HG03103 (cell line): ENCODE measurements around the gene FITM1.
A peak's percentile ranks its signal among the peaks of the same experiment; 100 is the strongest.
"Not testable (repeated sequence)": the region's sequence is repeated elsewhere in the genome, so short reads cannot be mapped to it uniquely, and the experiment has no call there.

Source experiments
- ATAC-seq: cut with Tn5 transposase; IDR thresholded peaks from one replicate; pipeline ENCODE4 v1.9.1; 2021; ENCODE audit warnings: low read depth; ENCODE audit not compliant: unreplicated experiment

Gene FITM1

GRCh38 chr14:24096545-24097181, 33.8 kb upstream of the FITM1 start:
- no peak for ATAC-seq

- no peak for ATAC-seq
These were observed 32.1 kb upstream of the FITM1 start for GRCh38 chr14:24098229-24098926.

GRCh38 chr14:24098927-24099813, 31.3 kb upstream of the FITM1 start:
- no peak for ATAC-seq

- no peak for ATAC-seq
These were observed 30.1 kb upstream of the FITM1 start for GRCh38 chr14:24100197-24100981.

GRCh38 chr14:24100982-24101494, 29.4 kb upstream of the FITM1 start:
- ATAC-seq: no peak

- no peak for ATAC-seq
These were observed 28.0 kb upstream of the FITM1 start for GRCh38 chr14:24102357-24103048.

GRCh38 chr14:24103451-24103850, 27.0 kb upstream of the FITM1 start:
- ATAC-seq: no peak

- not testable (repeated sequence) for ATAC-seq
These were observed 24.7 kb upstream of the FITM1 start for GRCh38 chr14:24105609-24106239.

- no peak for ATAC-seq
These were observed 23.7 kb upstream of the FITM1 start for GRCh38 chr14:24106672-24107271.

- ATAC-seq: peak; percentile 9
These were observed 22.1 kb upstream of the FITM1 start for GRCh38 chr14:24108336-24108874.

- no peak for ATAC-seq
These were observed 20.4 kb upstream of the FITM1 start for GRCh38 chr14:24110060-24110459.

GRCh38 chr14:24110523-24110922, 19.9 kb upstream of the FITM1 start:
- no peak for ATAC-seq

- no peak for ATAC-seq
These were observed 17.1 kb upstream of the FITM1 start for GRCh38 chr14:24113379-24113800.

- ATAC-seq: peak; percentile 22
These were observed 16.5 kb upstream of the FITM1 start for GRCh38 chr14:24113801-24114531.

GRCh38 chr14:24114532-24115421, 15.7 kb upstream of the FITM1 start, which contains the start of the genes DCAF11 and NRL:
DCAF11 (plus strand) TSS chr14:24114777; CDS start chr14:24115595, 818 bp downstream.
NRL (minus strand) TSS chr14:24114949; CDS start chr14:24082848, 32,101 bp downstream.
- peak; percentile 72 for ATAC-seq

GRCh38 chr14:24115422-24116127, 14.9 kb upstream of the FITM1 start:
- no peak for ATAC-seq
